Brain pericyte (primary cell): ENCODE measurements around the gene RCAN3.
"Not testable (repeated sequence)": the region's sequence is repeated elsewhere in the genome, so short reads cannot be mapped to it uniquely, and the experiment has no call there.

Experiments used
- DNase-seq: peaks from one replicate; pipeline ENCODE4 v3.0.0-alpha.2; 2012; ENCODE audit warnings: low read depth, low spot score

The RCAN3 gene

GRCh38 chr1:24486331-24487065, 16.1 kb upstream of the RCAN3 start:
- no peak for DNase-seq

- DNase-seq, result no peak
Observed at GRCh38 chr1:24487455-24487854, 15.2 kb upstream of the RCAN3 start.

- not testable (repeated sequence) for DNase-seq
Observed at GRCh38 chr1:24488159-24488558, 14.5 kb upstream of the RCAN3 start.

- DNase-seq, result no peak
Observed at GRCh38 chr1:24489674-24490073, 13.0 kb upstream of the RCAN3 start.

- no peak for DNase-seq
Observed at GRCh38 chr1:24490101-24490781, 12.4 kb upstream of the RCAN3 start.

GRCh38 chr1:24491577-24492360, 10.9 kb upstream of the RCAN3 start:
- DNase-seq, result no peak

- not testable (repeated sequence) for DNase-seq
Observed at GRCh38 chr1:24492935-24493334, 9.7 kb upstream of the RCAN3 start.

- no peak for DNase-seq
Observed at GRCh38 chr1:24493785-24494184, 8.9 kb upstream of the RCAN3 start.

GRCh38 chr1:24498589-24498988, 4.0 kb upstream of the RCAN3 start:
- DNase-seq, result no peak

GRCh38 chr1:24500448-24501048, 2.1 kb upstream of the RCAN3 start:
- DNase-seq, result no peak

- DNase-seq, result no peak
Observed at GRCh38 chr1:24501371-24502064, 1.1 kb upstream of the RCAN3 start.

- DNase-seq, result no peak
Observed at GRCh38 chr1:24502065-24502708, 449 bp upstream of the RCAN3 start.

GRCh38 chr1:24503059-24503751, 569 bp downstream of the RCAN3 start:
- no peak for DNase-seq

GRCh38 chr1:24503870-24504523, 1.4 kb downstream of the RCAN3 start:
- no peak for DNase-seq

- no peak for DNase-seq
Observed at GRCh38 chr1:24504560-24504959, 1.9 kb downstream of the RCAN3 start.

- DNase-seq, result no peak
Observed at GRCh38 chr1:24505816-24506215, 3.2 kb downstream of the RCAN3 start.

- no peak for DNase-seq
Observed at GRCh38 chr1:24506691-24507381, 4.2 kb downstream of the RCAN3 start.

GRCh38 chr1:24507405-24507804, 4.8 kb downstream of the RCAN3 start:
- no peak for DNase-seq

- no peak for DNase-seq
Observed at GRCh38 chr1:24508911-24509310, 6.3 kb downstream of the RCAN3 start.
